Measurements from ENCODE around the gene SPNS1.

GRCh38 chr16:28950648-28951409 lies 23.7 kb upstream of the SPNS1 start, which contains the start of gene NFATC2IP:
- TF ChIP-seq CTCF (IDR thresholded peaks at IDR 0.05) (no peak), ZFX (IDR thresholded peaks at IDR 0.05; ENCODE audit: borderline replicate concordance) (no peak)
